ENCODE data around the gene DLG2.
A peak's percentile ranks its signal among the peaks of the same experiment; 100 is the strongest.

The DLG2 gene

DNA sequence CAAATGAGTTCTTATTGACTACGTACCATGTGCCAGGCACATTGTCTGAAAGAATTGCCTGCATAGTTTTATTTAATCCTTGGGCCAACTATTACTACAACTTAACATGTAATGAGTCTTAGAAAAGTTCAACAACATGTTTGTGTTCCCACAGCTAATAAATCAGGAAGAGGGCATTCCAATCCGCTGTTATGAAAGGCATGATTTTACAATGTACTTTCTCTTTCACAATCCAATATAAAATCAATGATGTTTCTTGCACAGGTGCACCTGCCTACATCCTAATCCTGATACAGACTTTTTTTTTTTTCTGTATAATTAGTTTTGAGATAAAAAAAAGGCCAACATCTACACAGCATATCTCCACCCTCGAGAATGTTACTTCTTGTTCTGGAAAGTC, 1612.6 kb downstream of the DLG2 start:
- no peak for DNase-seq (ENCODE audit: low spot score)

DNA sequence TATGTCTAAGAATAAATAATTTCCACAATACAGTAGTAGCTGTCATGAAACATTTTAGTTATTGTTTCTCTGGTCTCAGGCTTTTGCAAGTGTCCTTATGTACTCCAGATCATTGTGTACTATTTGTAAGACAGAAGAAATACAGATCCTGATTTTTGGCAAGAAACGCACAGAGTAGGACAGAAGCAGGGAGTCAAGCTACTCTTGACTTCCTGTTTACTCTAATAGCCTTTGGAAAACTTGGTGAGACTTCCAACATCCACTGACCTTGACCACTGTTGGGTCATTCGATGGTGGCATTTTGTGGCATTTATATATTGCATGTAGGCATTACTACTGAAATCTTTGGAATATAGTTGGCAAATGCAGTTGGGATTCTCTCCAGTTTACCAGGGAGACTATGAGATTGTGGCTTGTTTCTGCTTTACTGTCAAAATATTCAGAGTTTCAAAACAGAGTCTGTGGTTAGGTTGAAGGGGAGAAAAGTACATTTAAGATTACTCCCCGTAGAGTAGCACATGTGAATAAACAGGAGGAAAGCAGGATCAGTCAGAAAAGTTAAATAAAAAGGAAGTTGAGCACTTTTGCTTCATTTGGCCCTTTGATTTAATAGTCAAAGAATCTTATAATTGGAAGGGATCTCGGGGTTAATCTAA, 1614.8 kb downstream of the DLG2 start:
- no peak for DNase-seq (ENCODE audit: low spot score)

DNA sequence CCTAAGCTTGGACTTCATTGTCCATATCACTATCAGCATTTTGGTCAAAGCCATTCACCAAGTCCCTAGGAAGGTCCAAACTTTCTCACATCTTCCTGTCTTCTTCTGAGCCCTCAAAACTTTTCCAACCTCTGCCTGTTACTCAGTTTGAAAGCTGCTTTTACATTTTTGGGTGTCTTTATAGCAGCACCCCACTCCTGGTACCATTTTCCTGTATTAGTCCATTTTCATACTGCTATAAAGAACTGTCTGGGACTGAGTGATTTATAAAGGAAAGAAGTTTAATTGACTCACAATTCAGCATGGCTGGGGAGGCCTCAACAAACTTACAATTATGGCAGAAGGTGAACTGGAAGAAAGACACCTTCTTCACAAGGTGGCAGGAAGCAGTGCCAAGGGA, 1624.0 kb downstream of the DLG2 start:
- no peak for DNase-seq (ENCODE audit: low spot score)

DNA sequence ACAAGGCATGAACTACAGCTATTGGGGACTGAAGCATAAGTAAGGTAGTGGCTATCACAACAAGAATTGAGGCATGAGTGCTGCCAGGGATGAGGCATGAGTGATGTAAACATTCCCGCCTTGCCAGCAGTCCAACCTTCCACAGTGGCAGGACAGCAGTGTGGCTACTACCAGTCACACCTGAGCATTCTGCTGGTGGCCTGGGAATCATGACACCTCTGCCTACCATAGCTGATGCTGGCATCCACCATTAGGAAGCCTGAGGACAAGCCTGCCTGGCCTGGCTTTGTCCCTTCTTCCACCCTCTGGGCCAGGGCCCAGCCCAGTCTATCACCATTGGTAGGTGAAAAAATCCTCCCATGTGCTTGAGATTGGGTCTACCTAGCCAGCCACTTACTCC, 1628.2 kb downstream of the DLG2 start:
- no peak for DNase-seq (ENCODE audit: low spot score)

DNA sequence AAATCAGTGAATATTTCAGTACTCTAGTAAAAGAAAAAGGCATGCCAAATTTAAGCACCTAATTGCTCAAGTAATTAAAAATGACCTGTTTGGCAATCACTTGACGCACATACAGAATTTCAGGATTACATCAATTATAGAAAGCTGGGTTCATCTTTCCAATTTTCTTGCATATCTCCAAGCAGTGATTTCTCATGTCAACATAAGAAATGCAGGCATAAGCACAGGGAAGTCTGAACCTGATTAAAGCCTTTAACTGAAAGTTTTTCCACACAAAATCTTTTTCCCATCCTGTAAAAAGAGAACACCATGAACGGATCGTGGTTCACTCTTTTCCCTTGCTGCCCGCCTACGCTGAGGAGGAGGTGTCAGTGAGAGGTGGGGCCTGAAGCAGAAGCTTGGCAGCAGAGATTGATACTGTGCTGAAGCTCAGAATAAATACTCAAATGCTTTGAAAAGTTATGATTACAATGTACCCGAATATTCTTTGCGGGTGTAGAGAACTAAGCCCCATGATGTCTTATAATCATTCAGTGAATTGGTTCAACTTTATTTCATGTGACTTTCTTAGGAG, 1636.9 kb downstream of the DLG2 start:
- DNase-seq (ENCODE audit: low spot score): no peak

DNA sequence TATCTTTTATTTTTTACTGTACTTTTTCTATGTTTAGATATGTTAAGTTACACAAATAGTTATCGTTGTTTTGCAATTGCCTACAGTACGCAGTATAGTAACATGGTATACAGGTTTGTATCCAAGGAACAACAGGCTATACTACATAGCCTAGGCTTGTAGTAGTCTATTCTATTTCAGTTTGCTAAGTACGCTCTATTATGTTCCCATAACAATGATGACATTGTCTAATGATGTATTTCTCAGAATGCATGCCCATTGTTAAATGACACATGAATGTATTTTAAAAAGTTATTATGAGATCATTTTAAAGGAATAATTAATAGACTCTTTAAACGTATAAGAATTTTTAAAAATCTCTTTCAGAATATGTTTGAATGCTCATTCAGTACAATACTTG, 1644.3 kb downstream of the DLG2 start:
- peak; percentile 68 for DNase-seq (ENCODE audit: low spot score)

DNA sequence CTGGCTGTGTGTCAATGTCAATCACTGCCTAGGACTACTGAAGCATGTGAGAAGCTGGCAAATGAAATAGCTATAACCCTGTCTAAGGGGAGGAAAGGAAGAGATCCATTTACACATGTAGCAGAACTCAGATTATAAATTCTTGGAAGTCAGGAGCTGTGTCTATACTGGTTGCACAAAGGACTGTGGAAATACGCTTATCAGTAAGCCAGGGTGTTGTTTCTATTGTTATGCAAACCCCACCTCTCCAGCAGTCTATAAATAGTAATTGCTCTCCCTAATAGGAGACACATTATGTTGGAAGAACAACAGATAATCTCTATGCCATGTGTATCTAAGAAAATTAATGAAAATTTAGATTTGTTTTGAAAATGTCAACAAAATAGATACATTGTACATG, 1647.6 kb downstream of the DLG2 start:
- no peak for DNase-seq (ENCODE audit: low spot score)

DNA sequence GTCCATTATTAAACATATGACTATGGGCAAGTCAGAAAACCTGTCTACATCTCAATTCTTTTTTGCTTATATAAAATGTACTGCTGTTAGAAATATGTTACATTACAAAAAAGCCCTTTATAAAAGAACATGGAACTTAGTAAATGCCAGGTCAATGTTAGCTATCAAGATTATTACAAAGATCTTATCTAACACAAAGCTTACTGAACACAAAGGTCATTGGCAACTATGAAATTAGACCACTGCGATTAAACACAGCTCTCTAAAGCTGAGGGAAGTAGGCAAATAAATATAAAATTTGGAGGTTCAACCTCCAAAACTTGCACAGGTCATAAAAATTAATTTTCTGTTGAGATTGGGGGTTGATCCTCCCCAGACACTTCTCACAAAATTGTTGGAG, 1648.2 kb downstream of the DLG2 start:
- DNase-seq (ENCODE audit: low spot score): no peak

DNA sequence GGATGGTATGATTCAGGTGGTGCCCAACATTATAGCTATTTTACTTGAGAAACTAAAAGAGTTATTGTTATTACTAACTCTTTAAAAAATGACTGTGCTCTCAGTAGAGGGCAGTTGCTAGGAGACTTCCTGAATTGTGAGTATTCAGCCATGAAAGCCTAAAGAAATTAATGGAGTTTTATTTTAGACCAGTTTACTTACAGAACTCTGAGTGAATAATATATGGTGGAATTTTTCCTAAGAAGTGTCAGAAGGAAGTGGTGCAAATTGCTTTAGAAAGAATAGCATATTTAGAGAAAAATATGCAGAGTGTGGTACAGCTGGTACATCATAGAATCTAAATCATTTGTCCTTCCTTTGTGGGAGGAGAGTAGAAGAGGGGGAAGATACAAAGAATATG, 1651.1 kb downstream of the DLG2 start:
- DNase-seq (ENCODE audit: low spot score): no peak

DNA sequence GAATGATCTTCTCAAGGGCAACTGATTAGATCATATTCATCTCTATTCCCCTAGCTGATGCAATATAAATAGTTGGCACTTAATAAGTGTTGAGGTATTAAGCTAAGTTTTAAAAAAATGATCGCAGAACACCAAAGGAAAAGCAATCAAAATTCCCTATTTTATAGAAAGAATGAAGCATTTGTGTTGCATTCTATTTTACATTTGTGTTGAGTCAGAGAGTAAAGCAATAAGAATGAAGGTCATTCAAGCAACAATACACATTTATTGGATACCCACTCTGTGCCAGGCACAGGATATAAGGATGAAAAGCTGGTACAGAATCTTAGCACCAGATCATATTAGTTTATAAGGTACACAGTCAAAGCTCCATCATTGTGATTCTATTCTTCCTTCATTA, 1654.6 kb downstream of the DLG2 start:
- peak; percentile 59 for DNase-seq (ENCODE audit: low spot score)

DNA sequence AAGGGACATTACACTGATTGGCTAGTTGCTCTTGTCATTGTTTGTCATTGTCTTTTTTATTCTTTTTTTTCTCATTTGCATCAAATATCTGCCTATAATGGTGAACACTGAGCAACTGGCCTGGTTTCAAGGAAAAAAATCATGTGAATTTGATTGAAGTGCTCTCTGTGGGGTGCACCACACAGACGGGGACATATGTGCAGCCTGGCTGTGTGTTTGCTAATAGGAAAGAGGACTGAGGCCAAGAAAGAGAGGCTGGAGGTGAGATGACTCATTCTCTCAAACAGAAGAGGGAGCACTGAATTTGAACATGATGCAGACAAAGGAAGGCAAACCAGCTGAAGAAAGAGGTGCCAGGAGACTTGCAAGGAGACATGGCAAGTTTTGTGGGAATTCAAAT, 1656.1 kb downstream of the DLG2 start:
- DNase-seq (ENCODE audit: low spot score): peak; percentile 66

DNA sequence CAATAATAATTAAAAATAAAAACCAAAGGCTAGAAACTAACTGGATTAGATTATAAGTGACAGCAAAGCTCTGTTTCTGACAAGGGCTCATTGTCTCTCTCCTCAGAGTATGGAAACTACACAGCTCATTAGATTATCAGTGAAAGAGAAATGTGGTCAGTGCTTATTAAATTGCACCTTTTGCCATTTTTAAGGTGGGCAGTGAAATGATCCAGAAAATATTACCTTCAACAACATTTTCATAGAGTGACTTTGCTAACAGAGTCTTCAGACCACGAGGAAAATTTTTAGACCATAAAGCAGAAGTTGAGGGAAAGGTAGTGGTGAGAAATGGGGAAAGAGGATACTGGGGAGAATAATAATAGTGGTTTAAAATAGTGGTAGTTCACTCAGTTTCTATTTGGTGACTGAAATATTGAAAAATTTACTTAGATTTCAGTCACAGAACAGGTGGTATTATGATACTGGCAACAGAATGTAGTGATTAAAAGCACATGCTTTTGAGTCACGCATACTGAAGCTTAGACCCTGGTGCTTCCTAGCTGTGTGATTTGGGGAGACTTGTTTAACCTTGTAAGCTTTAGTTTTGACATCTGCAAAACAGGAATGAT, 1657.0 kb downstream of the DLG2 start:
- DNase-seq (ENCODE audit: low spot score): peak; percentile 64

DNA sequence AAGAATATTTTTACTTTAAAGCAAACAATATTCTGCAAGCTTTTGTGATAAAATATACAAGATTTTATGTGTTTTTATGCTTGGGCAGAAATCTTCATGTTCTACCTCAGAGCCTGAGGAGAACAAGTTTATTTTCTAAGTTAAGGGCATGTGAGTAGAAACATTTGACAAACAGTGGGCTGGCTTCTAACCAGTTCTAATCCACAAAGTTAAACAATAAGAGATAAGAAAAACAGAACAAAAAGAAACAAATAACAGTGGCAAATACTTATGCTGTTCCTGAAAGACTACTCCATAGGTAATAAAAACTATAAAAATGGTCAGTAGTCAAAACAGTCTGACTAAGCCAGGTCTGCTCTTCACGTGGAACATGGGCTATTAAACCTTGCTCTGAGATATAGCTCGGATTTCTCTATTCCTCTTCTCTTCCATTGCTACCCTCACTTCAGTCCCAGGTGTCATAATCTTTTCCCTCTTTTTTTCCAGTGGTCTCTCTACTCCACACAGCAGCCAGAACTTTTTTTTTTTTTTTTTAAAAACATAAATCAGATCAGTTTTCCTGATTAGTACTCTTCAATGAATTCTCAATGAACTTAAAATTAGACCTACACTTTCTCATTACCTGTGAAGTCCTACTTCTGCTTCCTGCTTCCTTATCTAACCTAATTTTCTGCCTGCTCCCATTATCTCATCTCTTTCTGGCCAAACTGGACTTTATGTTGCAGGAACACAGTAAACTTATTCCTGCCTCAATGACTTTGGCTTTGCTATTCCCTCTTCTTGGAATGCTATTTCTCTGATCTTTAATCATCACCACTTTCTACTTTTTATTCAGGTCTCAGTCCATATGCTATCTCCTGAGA, 1669.9 kb downstream of the DLG2 start:
- DNase-seq (ENCODE audit: low spot score): no peak

DNA sequence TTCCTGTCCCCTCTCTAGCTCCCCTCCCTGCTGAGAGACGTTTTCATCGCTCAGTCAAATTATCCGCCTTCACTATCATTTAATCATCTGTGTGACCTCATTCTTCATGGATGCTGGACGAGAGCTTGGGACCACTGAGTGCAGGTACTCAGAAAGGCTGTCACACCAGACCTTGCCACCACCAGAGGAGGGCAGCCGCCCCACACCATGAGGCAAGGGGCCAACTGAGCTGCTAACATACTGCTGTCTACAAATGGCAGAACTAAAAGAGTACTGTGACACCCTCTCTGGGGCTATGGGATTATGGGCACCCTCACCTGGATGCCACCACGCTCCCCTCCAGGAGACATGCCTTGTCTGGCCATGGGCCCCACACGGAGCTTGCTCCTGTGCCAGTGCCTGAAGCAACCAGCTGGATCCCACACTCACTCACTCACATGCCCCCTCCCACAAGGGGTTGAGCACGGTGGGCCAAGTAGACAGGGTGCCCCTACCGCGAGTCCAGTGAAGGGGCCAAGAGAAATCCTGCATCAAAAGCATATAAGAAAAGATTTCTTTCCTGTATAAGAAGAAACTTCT, 1670.9 kb downstream of the DLG2 start:
- no peak for DNase-seq (ENCODE audit: low spot score)

DNA sequence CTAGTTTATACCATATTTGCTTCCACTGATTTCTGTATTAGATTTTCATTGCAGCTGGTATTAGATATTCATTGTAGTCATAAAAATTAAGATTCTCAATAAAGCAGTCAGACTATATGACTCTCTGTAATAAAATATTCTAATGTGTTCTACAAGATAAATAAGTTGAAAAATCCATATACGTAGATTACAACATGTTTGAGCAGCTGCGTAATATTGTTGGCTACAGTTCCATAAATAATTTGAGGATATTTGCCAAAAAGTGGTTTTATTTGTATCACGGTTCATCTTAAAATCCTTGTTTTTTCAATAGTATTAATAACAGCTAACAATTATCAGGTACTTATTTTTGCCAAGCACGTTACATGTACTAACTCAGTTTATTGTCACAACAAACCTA, 1672.4 kb downstream of the DLG2 start:
- no peak for DNase-seq (ENCODE audit: low spot score)

DNA sequence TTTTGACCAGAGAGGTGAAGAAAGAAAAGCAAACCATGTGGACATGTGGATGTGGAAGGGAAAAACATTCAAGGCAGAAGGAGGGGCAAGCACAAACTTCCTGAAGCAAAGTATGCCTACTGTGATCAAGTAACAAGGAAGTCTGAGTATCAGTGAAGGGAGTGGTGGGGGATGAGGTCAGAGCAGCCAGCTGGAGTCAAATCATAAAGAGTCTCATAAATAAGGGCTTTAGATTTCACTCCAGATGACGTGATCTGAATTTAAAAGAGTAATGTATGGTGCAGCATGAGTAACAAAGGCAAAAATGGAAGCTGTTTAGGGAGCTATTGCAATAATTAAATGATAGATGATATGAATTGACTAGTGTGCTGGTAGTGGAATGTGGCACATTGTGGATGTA, 1675.6 kb downstream of the DLG2 start:
- no peak for DNase-seq (ENCODE audit: low spot score)

DNA sequence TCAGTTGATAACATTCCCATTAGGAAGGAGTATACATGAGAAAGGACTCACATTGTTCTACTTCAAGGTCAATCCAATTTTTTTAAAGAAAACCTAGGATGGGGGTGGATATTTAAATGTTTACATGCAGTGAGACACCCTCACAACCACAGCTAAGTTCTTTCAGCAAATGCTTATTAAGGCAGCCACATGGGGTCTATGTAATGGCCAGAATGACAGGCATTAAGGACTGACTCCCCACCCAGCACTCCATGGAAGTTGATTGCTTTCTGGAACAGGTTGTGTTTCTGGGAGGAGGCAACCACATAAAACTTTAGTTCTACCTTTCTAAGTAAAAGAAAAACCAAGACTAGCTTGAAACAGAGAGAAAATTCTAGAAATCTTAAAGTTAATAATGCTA, 1678.9 kb downstream of the DLG2 start:
- DNase-seq (ENCODE audit: low spot score): no peak

DNA sequence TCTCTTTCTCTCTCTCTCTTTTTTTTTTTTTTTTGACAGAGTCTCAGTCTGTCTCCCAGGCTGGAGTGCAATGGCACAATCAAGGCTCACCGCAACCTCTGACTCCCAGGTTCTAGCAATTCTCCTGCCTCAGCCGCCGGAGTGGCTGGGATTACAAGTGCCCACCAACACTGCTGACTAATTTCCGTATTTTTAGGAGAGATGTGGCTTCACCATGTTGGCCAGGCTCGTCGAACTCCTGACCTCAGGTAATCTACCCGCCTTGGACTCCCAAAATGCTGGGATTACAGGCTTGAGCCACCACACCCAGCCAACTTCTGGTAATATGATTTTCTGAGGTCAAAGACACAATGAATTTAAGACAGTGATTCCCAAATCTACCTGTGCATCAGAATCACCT, 1681.2 kb downstream of the DLG2 start:
- DNase-seq (ENCODE audit: low spot score): no peak

DNA sequence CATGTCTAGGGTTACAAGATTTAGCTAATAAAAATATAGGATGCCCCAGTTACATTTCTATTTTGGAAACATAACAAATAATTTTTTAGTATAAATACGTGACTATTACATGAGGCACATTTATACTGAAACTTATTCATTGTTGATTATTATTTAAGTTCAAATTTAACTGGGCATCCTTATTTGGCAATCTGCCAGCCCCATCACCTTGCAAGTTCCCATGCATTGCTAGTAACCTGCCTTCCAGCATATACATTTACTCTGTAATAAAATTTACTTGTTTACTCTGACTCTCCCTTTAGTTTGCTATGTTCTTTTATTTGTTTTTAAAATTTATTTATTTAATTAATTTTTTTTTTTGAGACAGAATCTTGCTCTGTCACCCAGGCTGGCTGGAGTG, 1686.1 kb downstream of the DLG2 start:
- no peak for DNase-seq (ENCODE audit: low spot score)

DNA sequence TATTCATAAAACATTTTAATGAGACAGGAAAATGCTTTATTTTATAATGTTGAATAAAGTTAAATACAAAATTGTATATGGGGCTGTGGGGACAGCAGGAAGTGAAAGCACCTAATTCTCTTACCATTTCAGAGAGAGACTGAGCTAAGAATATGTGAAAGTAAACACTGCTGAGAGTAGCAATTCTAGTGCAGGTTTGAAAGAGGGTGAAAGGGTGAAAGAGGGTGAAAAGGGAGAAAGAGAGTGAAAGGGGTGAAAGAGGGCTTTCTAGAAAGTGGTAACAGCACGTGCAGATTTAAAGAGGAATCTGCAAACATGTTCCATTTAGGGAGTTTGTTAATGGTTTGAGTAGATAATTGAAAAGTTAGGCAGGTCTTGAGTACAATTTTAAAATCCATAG, 1689.0 kb downstream of the DLG2 start:
- no peak for DNase-seq (ENCODE audit: low spot score)

DNA sequence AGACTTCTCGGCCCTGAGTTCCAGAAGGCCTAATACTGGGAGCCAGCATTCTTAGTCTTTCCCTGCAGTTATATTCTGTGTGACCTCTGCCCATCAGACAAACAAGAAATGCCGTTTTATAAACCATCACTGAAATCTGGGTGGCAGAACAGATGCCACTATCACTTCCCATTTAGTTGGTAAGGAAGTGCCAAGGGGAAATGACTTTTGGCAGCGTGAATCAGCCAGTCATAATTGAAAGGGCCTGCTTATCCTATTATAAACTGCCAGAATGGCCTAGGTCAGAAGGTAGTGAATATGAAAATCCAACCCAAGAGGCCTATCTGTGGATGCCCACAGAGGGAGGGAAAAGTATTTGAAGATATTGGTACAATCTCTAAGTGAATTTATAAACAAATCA, 1694.1 kb downstream of the DLG2 start:
- DNase-seq (ENCODE audit: low spot score): no peak

DNA sequence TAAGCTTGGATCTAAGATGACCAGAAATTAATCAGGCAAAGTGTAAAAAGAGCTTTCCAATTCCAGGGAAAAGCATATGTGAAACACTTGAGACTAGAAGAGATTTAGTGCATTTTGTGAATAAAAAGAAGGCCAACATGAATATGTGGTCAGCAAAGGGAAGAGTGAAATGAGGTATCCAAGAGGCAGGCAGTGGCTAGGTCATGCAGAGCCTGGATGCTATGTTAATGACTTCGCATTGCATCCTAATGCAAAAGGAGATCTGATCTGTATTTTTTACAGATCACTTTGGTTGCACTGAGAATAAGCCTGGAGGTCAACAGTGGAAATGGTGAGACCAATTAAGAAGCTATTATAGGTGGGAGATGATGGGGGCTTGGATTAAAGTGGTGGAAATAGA, 1699.7 kb downstream of the DLG2 start:
- DNase-seq (ENCODE audit: low spot score): no peak
